SK-N-SH (cell line): ENCODE results near the gene PEX7.

Source experiments
- CTCF ChIP-seq: fragments of 200-600 bp; sonication (generic); IDR thresholded peaks from 2 replicates; pipeline ENCODE4 v1.6.1; 2017; ENCODE audit warnings: antibody characterized with exemption, mild to moderate bottlenecking, moderate library complexity
- EP300 ChIP-seq, 2 experiments: IDR thresholded peaks; 2 replicates each; pipeline versions ENCODE4 v1.4.0 to v1.6.1; 2012; ENCODE audit warnings: borderline replicate concordance in 1 of 2, low read depth in 1 of 2, low read length in 1 of 2
- FOXM1 ChIP-seq: IDR thresholded peaks from 2 replicates; pipeline ENCODE4 v1.4.0; 2012; ENCODE audit warnings: low read depth, mild to moderate bottlenecking
- GABPA ChIP-seq: IDR thresholded peaks from 2 replicates; pipeline ENCODE4 v1.4.0; 2012; ENCODE audit warnings: low read depth, mild to moderate bottlenecking
- IRF3 ChIP-seq: fragments of 150-350 bp; IDR thresholded peaks from 2 replicates; pipeline ENCODE4 v1.6.1; 2016; ENCODE audit warnings: mild to moderate bottlenecking, low read depth, low read length
- JUND ChIP-seq: IDR thresholded peaks from 2 replicates; pipeline ENCODE4 v1.4.0; 2012
- MAX ChIP-seq: IDR thresholded peaks from 2 replicates; pipeline ENCODE4 v1.4.0; 2012; ENCODE audit warnings: low read depth
- RFX5 ChIP-seq: IDR thresholded peaks from 2 replicates; pipeline ENCODE4 v1.6.1; 2012; ENCODE audit warnings: mild to moderate bottlenecking, improper control_type of control experiment, low read length
- TAF1 ChIP-seq: IDR thresholded peaks from 2 replicates; pipeline ENCODE4 v1.6.1; 2012; ENCODE audit warnings: low read depth, mild to moderate bottlenecking, low read length, moderate library complexity, borderline replicate concordance
- TEAD4 ChIP-seq: IDR thresholded peaks from 2 replicates; pipeline ENCODE4 v1.4.0; 2012; ENCODE audit warnings: mild to moderate bottlenecking, borderline replicate concordance; ENCODE audit not compliant: insufficient read depth
- USF1 ChIP-seq: IDR thresholded peaks from 2 replicates; pipeline ENCODE4 v1.4.0; 2012; ENCODE audit warnings: low read depth, borderline replicate concordance
- ZBTB33 ChIP-seq: IDR thresholded peaks from 2 replicates; pipeline ENCODE4 v1.4.0; 2012; ENCODE audit warnings: low read depth, borderline replicate concordance

- TF ChIP-seq MAX (no peak), EP300 (IDR thresholded peaks at IDR 0.05; ENCODE audit: borderline replicate concordance in 1 of 2, low read depth in 1 of 2, low read length in 1 of 2) (no peak), JUND (no peak), TAF1 (no peak), ZBTB33 (no peak), IRF3 (no peak), RFX5 (no peak), CTCF (no peak), TEAD4 (no peak), GABPA (no peak), FOXM1 (no peak), USF1 (no peak)
These were observed 20.8 kb upstream of the PEX7 start for GRCh38 chr6:136801581-136801980.
